ENCODE data around the gene S100P.

Gene S100P

GRCh38 chr4:6697131-6697530 lies 3.5 kb downstream of the S100P start:
- DNase-seq (ENCODE audit: low read depth) = no peak

GRCh38 chr4:6699388-6699787 lies 5.7 kb downstream of the S100P start:
- no peak for DNase-seq (ENCODE audit: low read depth)

- DNase-seq (ENCODE audit: low read depth) = no peak
These were observed 6.2 kb downstream of the S100P start for GRCh38 chr4:6699903-6700302.

GRCh38 chr4:6701371-6701770 lies 7.7 kb downstream of the S100P start:
- DNase-seq (ENCODE audit: low read depth) = no peak

- no peak for DNase-seq (ENCODE audit: low read depth)
These were observed 9.1 kb downstream of the S100P start for GRCh38 chr4:6702761-6703160.

- no peak for DNase-seq (ENCODE audit: low read depth)
These were observed 10.1 kb downstream of the S100P start for GRCh38 chr4:6703786-6704185.

- DNase-seq (ENCODE audit: low read depth) = no peak
These were observed 12.0 kb downstream of the S100P start for GRCh38 chr4:6705646-6706045.

- DNase-seq (ENCODE audit: low read depth) = no peak
These were observed 12.5 kb downstream of the S100P start for GRCh38 chr4:6706173-6706572.

GRCh38 chr4:6709230-6710114 lies 15.8 kb downstream of the S100P start, which contains the start of gene MRFAP1L1:
TSS of gene MRFAP1L1 (minus strand) at chr4:6709865. CDS start at chr4:6709629, 236 bp downstream.
- peak; percentile 82 for DNase-seq (ENCODE audit: low read depth)

GRCh38 chr4:6710282-6710681 lies 16.6 kb downstream of the S100P start:
- no peak for DNase-seq (ENCODE audit: low read depth)

GRCh38 chr4:6710996-6711395 lies 17.3 kb downstream of the S100P start:
- DNase-seq (ENCODE audit: low read depth) = no peak

- DNase-seq (ENCODE audit: low read depth) = no peak
These were observed 21.3 kb downstream of the S100P start for GRCh38 chr4:6714954-6715353.

GRCh38 chr4:6715704-6716017 lies 22.0 kb downstream of the S100P start:
- DNase-seq (ENCODE audit: low read depth) = no peak

- peak; percentile 66 for DNase-seq (ENCODE audit: low read depth)
These were observed 22.6 kb downstream of the S100P start, which contains the start of gene BLOC1S4 for GRCh38 chr4:6716018-6716911. TSS of gene BLOC1S4 (plus strand) at chr4:6716174. CDS start at chr4:6716210, 36 bp downstream.

GRCh38 chr4:6716958-6717655 lies 23.4 kb downstream of the S100P start:
- no peak for DNase-seq (ENCODE audit: low read depth)

GRCh38 chr4:6718932-6719610 lies 25.4 kb downstream of the S100P start:
- no peak for DNase-seq (ENCODE audit: low read depth)

- DNase-seq (ENCODE audit: low read depth) = no peak
These were observed 26.0 kb downstream of the S100P start for GRCh38 chr4:6719611-6720179.

- DNase-seq (ENCODE audit: low read depth) = no peak
These were observed 26.6 kb downstream of the S100P start for GRCh38 chr4:6720202-6720699.

GRCh38 chr4:6721121-6721520 lies 27.4 kb downstream of the S100P start:
- DNase-seq (ENCODE audit: low read depth) = no peak

GRCh38 chr4:6722891-6723290 lies 29.2 kb downstream of the S100P start:
- no peak for DNase-seq (ENCODE audit: low read depth)

GRCh38 chr4:6723851-6724250 lies 30.2 kb downstream of the S100P start:
- no peak for DNase-seq (ENCODE audit: low read depth)

Measured in HS-27A (cell line).